Stimulated activated CD8-positive, alpha-beta memory T cell treated with anti-CD3 and anti-CD28 coated beads, Interleukin-12 subunit alpha, Interleukin-12 subunit beta, amount 100 ng/mL, for 1 hour (primary cell): ENCODE results near the gene IRAK1.
"Not testable (repeated sequence)": the region's sequence is repeated elsewhere in the genome, so short reads cannot be mapped to it uniquely, and the experiment has no call there.

ENCODE experiments used
- DNase-seq: peaks from one replicate; pipeline ENCODE4 v3.0.0-alpha.2; 2020; ENCODE audit warnings: low read depth

Gene IRAK1

DNA sequence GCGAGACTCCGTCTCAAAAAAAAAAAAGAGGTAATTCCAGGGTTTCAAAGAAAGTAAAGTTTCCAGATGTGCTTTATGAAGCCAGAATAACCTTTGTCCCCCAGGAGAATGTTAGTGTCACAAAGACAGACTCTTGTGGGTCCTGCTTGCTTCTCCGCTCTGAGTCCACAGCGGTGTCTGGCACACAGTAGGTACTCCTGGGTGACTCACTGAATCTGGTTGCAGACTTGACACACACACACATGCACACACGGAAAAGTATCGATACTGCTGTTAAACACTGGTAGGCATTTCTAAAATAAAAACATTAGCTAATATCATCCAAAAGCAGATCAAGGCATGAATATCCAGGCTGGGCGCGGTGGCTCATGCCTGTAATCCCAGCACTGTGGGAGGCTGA lies 24.2 kb downstream of the IRAK1 start:
- no peak for DNase-seq

GRCh38 chrX:153994398-153994797 lies 25.3 kb downstream of the IRAK1 start:
- DNase-seq = not testable (repeated sequence)

GRCh38 chrX:153993978-153994377 lies 25.7 kb downstream of the IRAK1 start:
- DNase-seq = no peak

GRCh38 chrX:153993079-153993478 lies 26.6 kb downstream of the IRAK1 start:
- no peak for DNase-seq

- no peak for DNase-seq
Measured at GRCh38 chrX:153992180-153992579, 27.5 kb downstream of the IRAK1 start.

GRCh38 chrX:153991013-153991580 lies 28.6 kb downstream of the IRAK1 start:
- no peak for DNase-seq

DNA sequence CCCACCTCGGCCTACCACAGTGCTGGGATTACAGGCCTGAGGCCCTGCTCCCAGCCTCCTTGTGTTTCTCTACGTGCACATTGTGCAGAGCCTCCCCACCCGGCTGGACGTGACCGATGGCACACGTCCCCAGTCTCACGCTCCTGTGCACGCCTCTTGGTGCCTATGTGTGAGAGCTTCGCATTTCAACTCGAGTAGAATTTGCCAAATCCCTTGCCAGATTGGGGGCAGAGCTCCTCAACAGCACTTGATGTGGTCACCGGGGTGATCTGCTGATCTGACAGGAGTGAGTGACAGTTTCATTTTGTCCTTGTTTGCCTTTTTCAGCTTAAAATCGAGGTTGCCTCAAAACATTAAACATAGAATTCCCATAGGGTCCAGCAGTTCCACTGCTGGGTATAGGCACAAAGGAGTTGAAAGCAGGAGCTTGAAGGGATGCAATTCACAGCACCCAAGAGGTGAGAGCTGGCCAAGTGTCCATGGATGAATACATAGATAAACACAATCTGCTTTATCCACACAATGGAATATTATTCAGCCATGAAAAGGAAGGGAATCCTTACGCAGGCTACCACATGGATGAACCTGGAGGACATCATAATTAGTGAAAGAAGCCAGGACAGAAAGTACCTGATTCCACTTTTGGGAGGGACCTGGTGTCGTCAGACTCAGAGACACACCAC lies 29.6 kb downstream of the IRAK1 start:
- no peak for DNase-seq

DNA sequence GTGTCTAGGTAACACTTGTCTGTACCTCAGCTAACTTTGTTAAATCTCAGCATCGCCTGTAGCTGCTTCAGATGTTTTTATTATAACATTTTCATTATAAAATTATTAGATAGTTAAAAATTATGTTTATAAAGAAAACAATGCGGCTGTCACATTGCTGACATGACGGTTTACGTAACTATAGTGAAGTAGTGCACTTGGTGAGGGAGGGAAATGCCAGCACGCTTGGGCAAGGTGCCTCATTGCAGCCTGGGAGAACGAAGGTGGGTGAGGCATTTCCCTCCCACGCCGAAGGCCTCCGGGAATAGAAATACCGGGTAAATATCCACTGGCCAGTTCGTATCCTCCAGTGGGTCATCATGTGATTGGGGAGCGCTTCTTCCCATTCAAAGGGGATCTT lies 31.2 kb downstream of the IRAK1 start:
- no peak for DNase-seq

- no peak for DNase-seq
Measured at GRCh38 chrX:153984351-153985178, 35.1 kb downstream of the IRAK1 start.

DNA sequence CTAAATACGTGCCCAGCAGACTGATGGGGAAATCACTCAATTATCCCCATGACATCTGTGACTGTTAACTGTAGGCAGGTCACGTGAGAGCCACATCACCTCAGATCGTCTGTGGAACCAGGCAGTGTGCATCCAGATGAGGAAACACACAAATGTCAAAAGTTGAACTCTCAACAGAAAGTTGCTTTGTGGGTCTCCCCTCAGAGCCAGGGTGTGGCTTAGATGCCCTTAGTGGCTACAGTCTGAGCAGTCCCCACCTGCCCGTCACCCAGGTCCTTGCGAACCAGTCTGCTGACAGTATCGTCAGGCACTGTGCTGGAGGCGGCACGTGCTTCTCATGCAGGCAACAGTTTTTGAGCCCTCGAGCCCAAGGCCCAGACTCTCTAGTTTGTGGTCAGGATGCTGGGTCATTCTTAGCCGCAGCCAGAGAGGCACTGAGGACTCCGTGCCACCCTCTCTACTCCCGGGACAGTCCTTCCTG lies 36.3 kb downstream of the IRAK1 start:
- DNase-seq = no peak

DNA sequence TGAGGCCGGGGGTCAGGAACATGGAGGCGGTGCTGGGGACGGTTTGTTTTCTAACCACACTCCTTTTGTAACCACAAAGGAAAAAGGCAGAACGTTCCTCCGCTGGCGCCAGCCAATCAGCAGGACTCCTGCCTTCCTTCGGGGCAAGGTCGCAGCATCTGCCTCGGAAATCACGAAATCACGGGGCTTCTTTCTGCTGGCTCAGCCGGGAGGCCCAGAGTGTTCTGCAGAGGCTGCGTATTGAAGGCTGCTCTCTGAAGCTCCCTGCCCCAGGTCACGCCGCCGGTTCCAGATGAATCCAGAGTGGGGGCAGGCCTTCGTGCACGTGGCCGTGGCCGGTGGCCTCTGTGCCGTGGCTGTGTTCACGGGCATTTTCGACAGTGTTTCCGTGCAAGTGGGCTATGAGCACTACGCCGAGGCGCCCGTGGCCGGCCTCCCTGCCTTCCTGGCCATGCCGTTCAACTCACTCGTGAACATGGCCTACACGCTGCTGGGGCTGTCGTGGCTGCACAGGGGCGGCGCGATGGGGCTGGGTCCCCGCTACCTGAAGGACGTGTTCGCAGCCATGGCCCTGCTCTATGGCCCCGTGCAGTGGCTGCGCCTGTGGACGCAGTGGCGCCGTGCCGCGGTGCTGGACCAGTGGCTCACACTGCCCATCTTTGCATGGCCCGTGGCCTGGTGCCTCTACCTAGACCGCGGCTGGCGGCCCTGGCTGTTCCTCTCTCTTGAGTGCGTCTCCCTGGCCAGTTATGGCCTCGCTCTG lies 37.8 kb downstream of the IRAK1 start:
- no peak for DNase-seq

DNA sequence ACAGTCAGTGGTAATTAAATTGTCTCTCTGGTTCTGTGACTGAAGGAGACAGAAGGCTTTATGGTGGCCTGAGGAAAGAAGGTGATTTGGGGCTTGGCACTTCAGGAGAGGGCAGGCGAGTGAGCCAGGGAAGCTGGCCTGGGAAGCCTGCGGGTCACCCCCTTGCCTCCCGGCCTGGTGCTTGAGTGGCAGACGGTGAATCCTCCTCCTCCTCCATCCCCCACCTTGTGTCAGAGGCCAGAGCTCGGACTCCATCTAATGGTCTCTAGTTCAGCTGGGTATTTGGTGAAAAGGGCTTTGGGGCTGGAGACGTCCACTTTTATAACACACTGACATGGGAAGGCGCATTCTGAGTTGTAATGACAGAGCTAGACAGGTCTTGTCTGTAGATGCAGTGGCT lies 38.5 kb downstream of the IRAK1 start:
- DNase-seq = no peak

DNA sequence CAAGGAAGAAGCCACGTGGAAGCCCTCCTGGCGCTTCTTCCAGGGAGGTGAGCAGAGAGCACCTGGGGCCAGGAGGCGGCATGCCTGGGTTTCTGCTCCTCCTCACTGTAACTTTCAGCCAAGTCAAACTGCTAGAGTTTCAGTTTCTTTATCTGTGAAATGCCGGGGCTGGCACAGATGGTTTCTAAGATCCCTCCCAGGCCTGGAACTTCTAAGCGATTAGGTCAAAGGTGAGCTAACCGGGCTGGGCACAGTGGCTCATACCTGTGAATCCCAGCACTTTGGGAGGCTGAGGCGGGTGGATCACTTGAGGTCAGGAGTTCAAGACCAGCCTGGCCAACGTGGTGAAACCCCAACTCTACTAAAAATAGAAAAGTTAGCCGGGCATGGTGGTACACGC lies 39.3 kb downstream of the IRAK1 start:
- not testable (repeated sequence) for DNase-seq

- DNase-seq = no peak
Measured at GRCh38 chrX:153974726-153975286, 44.9 kb downstream of the IRAK1 start.

- no peak for DNase-seq
Measured at GRCh38 chrX:153974003-153974725, 45.5 kb downstream of the IRAK1 start.

DNA sequence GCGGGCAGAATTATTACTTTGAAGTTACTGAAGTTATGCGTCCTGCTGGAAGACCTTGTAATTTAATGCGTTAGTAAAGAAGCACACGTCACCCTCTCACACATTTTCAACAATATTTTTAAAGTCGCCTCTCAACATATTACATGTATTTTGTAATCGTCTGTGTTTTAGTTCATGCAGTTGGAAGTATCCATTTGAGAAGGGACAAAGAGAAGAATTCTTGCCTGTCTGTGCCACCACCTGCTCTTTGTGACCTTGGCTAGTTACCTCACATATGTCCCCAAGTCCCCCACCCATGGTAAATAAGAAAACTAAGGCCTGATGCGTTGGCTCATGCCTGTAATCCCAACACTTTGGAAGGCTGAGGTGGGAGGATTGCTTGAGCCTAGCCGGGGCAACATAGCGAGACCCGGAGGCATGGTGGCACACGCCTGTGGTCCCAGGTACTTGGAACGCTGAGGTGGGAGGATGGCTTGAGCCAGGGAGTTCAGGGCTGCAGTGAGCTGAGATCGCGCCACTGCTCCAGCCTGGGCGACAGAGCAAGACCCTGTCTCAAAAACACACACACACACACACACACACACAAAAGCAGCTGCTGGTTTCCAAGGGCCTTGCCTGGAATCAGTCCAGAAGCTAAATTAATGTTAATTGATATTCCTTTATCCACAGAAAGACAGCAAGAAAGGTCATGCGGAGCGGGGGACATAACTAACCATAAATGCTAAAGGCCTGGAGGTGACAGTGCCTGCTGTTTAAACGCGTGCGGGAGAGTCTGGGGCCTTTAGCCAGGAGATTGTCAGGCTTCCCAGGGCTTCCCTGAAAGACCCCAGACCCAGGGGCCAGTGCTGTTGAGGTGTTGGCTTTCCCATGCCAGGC lies 46.3 kb downstream of the IRAK1 start:
- DNase-seq = no peak

- DNase-seq = peak; percentile 75
Measured at GRCh38 chrX:153972368-153973126, 47.2 kb downstream of the IRAK1 start, which contains the start of gene TMEM187. Gene TMEM187, plus strand, starts transcription at chrX:153972754. Its CDS starts 9,309 bp downstream, at chrX:153982063.

GRCh38 chrX:153971450-153972367 lies 48.0 kb downstream of the IRAK1 start, which contains the start of gene HCFC1:
Gene HCFC1, minus strand, starts transcription at chrX:153971818. Its CDS starts 978 bp downstream, at chrX:153970840.
- peak; percentile 79 for DNase-seq
